Fibroblast of lung (primary cell): ENCODE data around the gene MFSD2A.

Source experiments
- CTCF ChIP-seq, 2 donors: IDR thresholded peaks in 1 of 2; conservative IDR thresholded peaks in 1 of 2; 1 replicate in 1 of 2; 2 replicates in 1 of 2; pipeline ENCODE4 v1.5.1; 2011 to 2012; ENCODE audit warnings: low read length in 2 of 2, control low read depth in 1 of 2, inconsistent platforms in 1 of 2, low read depth in 1 of 2, mild to moderate bottlenecking in 1 of 2
- EZH2 ChIP-seq: IDR thresholded peaks from 2 replicates; pipeline ENCODE4 v1.5.1; 2012; ENCODE audit warnings: low read length, control low read depth, mild to moderate bottlenecking; ENCODE audit errors: missing control alignments

- TF ChIP-seq CTCF (conservative IDR thresholded peaks at IDR 0.05 in 1 of 2, IDR thresholded peaks at IDR 0.05 in 1 of 2; ENCODE audit: low read depth in 1 of 2, low read length in 2 of 2) (no peak), EZH2 (no peak)
Measured at GRCh38 chr1:39965044-39965443, 10.1 kb downstream of the MFSD2A start.
